ENCODE data around the gene OR4K5.

GRCh38 chr14:19947413-19948090 lies 27.1 kb downstream of the OR4K5 start:
- TF ChIP-seq POLR2A (IDR thresholded peaks at IDR 0.05) (no peak), CTCF (IDR thresholded peaks at IDR 0.05) (no peak), POLR2AphosphoS5 (IDR thresholded peaks at IDR 0.05; ENCODE audit: insufficient read depth in 1 of 2, low read depth in 1 of 2) (no peak)
